T-helper 2 cell treated with Interferon-gamma antibody and Interleukin-4, amounts not matched to agents 5 μg/mL and 100 μg/mL, for 36 hours (primary cell): ENCODE data around the gene PPP1R1C.

Experiments
- DNase-seq: peaks from one replicate; pipeline ENCODE4 v3.0.0; 2021; ENCODE audit warnings: low spot score
- H3K27ac Mint-ChIP-seq: one replicate; pipeline ENCODE4 v1.8.0; 2021; ENCODE audit warnings: mild to moderate bottlenecking, mixed read lengths
- H3K27me3 Mint-ChIP-seq: one replicate; pipeline ENCODE4 v1.8.0; 2021; ENCODE audit warnings: low read depth, mixed read lengths
- H3K36me3 Mint-ChIP-seq: one replicate; pipeline ENCODE4 v1.8.0; 2021; ENCODE audit warnings: low read depth, mixed read lengths
- H3K4me1 Mint-ChIP-seq: one replicate; pipeline ENCODE4 v1.8.0; 2021; ENCODE audit warnings: low read depth, mixed read lengths
- H3K4me3 Mint-ChIP-seq: one replicate; pipeline ENCODE4 v1.8.0; 2022; ENCODE audit warnings: mild to moderate bottlenecking, moderate library complexity, mixed read lengths
- H3K9me3 Mint-ChIP-seq: one replicate; pipeline ENCODE4 v1.8.0; 2021; ENCODE audit warnings: mixed read lengths

Gene PPP1R1C

DNA sequence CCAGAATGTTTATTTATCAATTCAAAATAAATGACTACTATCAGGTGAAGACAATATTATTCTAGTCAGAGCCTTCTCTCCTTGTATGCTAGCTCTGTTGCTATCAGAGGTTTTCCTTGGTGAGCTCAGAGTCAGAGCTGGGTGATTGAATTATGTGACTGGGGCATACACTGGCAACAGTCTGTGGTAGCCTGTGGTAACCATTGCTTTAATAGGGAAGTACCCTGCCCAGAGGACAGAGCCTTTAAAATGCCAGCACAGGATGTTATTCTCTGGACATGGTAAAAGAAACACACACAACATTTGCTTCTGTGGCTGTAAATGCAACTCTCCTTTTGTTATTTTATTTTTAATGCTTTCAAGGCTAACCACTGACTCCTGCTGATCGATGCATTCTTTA, 124.7 kb downstream of the PPP1R1C start:
- DNase-seq: no peak
- no peaks in the 10 kb centered on the region for H3K27me3 Mint-ChIP-seq
- H3K9me3 Mint-ChIP-seq: no peaks in the 10 kb centered on the region
- H3K36me3 Mint-ChIP-seq: no peaks in the 10 kb centered on the region
- H3K27ac Mint-ChIP-seq: no peak overlapping the region
- H3K4me1 Mint-ChIP-seq: no peaks in the 10 kb centered on the region
- H3K4me3 Mint-ChIP-seq: no peak overlapping the region

- Mint-ChIP-seq H3K27me3 (no peaks in the 10 kb centered on the region), H3K4me1 (no peaks in the 10 kb centered on the region), H3K27ac (no peak overlapping the region), H3K4me3 (no peak overlapping the region), H3K9me3 (no peaks in the 10 kb centered on the region), H3K36me3 (no peaks in the 10 kb centered on the region)
- DNase-seq: no peak
Observed at GRCh38 chr2:182113334-182113733, 127.7 kb downstream of the PPP1R1C start.

GRCh38 chr2:182115258-182115657, 129.6 kb downstream of the PPP1R1C start:
- no peaks in the 10 kb centered on the region for H3K36me3 Mint-ChIP-seq
- DNase-seq: no peak
- no peaks in the 10 kb centered on the region for H3K9me3 Mint-ChIP-seq
- no peaks in the 10 kb centered on the region for H3K4me1 Mint-ChIP-seq
- no peak overlapping the region for H3K4me3 Mint-ChIP-seq
- H3K27me3 Mint-ChIP-seq: no peaks in the 10 kb centered on the region
- no peak overlapping the region for H3K27ac Mint-ChIP-seq

DNA sequence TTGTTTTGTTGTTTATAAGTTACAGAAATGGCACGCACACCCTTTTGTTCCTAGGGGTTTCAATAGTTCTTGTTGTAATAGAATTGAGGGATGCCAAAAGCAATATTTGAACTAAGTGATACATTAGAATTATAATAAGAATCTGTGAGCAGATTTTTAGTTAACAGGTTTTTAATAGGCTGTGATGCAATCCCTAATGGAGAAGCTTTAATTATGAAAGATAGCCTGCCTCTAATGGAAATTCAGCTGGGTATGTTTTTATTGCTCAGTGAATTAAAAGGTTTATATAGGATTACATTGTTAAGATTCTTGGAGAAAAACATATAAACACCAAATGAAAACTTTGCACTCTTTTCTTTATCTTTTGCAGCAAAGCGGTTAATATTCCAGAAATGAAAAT, 131.1 kb downstream of the PPP1R1C start:
- Mint-ChIP-seq H3K27me3 (no peaks in the 10 kb centered on the region), H3K4me3 (no peak overlapping the region), H3K27ac (no peak overlapping the region), H3K36me3 (no peaks in the 10 kb centered on the region), H3K9me3 (no peaks in the 10 kb centered on the region), H3K4me1 (no peaks in the 10 kb centered on the region)
- no peak for DNase-seq

- no peaks in the 10 kb centered on the region for H3K4me1 Mint-ChIP-seq
Observed at GRCh38 chr2:182117196-182117595, 131.5 kb downstream of the PPP1R1C start.

DNA sequence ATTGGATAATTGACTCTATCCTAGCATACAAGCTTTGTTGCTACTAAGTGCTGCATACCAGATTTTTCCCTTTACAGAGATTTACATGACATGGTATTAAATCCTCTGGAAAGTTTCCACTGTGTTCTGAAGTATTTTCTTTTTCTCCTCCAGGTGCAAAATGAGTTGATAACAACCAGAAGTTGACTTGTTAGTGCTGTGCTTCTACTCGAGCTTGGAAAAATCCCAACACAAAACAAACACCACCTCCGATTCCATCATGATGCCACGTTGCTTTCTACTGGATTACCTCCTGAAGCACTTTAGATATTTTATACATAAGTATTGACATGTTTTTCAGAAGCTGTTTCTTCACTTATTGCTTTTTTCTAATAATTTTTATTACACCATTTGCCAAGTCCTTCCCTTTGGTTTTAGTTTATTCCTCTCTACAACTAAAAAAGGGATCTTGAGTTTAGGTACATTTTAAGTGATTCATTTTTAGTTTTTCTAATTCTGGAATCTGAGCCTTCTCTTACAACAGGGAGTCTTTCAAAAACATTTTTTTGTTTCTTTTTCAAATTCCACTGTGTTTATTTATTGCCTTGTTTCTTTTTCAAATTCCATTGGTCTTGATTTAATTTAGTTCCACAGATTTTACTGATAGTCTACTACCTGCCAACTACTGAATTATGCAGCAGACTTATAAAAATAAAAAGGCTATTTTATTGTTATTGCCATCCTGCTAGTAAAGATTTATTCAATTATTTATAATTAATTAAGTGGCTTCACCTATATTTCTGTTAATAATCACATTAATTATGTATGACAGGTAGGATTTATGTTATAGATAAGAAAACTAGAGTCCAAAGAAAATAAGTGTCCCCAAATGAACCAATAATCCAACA, 143.4 kb downstream of the PPP1R1C start:
- H3K4me1 Mint-ChIP-seq: no peaks in the 10 kb centered on the region
- no peaks in the 10 kb centered on the region for H3K27me3 Mint-ChIP-seq
- no peak overlapping the region for H3K27ac Mint-ChIP-seq
- no peaks in the 10 kb centered on the region for H3K9me3 Mint-ChIP-seq
- no peak overlapping the region for H3K4me3 Mint-ChIP-seq
- no peak for DNase-seq
- H3K36me3 Mint-ChIP-seq: no peaks in the 10 kb centered on the region

More at GRCh38 chr2:182117196-182117595, 131.5 kb downstream of the PPP1R1C start:
- H3K27ac Mint-ChIP-seq: no peak overlapping the region
- H3K4me3 Mint-ChIP-seq: no peak overlapping the region
- no peaks in the 10 kb centered on the region for H3K27me3 Mint-ChIP-seq
- no peak for DNase-seq
- no peaks in the 10 kb centered on the region for H3K9me3 Mint-ChIP-seq
- no peaks in the 10 kb centered on the region for H3K36me3 Mint-ChIP-seq

DNA sequence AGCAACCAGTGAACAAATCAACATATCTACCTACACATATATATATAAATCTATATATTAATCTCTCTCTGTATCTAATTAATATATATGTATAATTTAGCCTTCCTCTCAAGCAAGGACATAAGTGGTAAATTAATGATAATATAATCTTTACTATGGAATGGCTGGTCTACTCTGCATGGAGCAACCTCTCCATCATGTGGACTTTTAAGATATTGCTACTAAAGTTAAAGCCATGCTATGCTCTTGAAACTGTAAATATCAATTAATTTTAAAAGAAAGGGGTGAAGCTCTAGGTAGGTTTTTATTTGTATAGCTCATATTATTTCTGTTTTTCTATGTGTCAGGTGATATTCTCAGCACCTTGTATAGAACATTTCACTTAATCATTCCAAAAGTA, 147.0 kb downstream of the PPP1R1C start:
- H3K27me3 Mint-ChIP-seq: no peaks in the 10 kb centered on the region
- DNase-seq: no peak
- H3K4me1 Mint-ChIP-seq: no peaks in the 10 kb centered on the region
- H3K4me3 Mint-ChIP-seq: no peak overlapping the region
- no peak overlapping the region for H3K27ac Mint-ChIP-seq
- no peaks in the 10 kb centered on the region for H3K36me3 Mint-ChIP-seq
- no peaks in the 10 kb centered on the region for H3K9me3 Mint-ChIP-seq

GRCh38 chr2:182133195-182133891, 147.7 kb downstream of the PPP1R1C start:
- Mint-ChIP-seq H3K9me3 (no peaks in the 10 kb centered on the region), H3K4me1 (no peaks in the 10 kb centered on the region), H3K4me3 (no peak overlapping the region), H3K36me3 (no peaks in the 10 kb centered on the region), H3K27me3 (no peaks in the 10 kb centered on the region), H3K27ac (no peak overlapping the region)
- DNase-seq: no peak

DNA sequence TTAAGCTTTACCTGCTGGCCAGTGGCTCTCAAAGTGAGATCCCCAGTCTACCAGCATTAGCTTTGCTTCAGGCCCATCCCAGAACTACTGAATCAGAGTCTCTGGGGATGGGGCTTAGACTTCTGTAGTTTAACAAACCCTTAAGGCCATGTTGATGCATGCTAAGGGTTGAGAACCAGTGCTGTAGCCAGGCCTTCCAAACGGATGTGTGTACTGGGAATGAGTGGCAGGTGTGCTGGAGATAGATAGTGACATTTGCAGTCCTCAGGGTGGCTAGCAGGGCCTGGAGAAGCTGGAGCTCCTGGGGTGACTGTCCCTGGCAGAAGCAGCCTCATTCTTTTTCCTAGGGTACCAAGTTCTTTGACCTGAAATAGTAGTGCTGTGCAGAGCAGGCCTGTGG, 148.5 kb downstream of the PPP1R1C start:
- H3K27me3 Mint-ChIP-seq: no peaks in the 10 kb centered on the region
- H3K9me3 Mint-ChIP-seq: no peaks in the 10 kb centered on the region
- no peak overlapping the region for H3K27ac Mint-ChIP-seq
- no peaks in the 10 kb centered on the region for H3K36me3 Mint-ChIP-seq
- no peak overlapping the region for H3K4me3 Mint-ChIP-seq
- H3K4me1 Mint-ChIP-seq: no peaks in the 10 kb centered on the region
- no peak for DNase-seq

DNA sequence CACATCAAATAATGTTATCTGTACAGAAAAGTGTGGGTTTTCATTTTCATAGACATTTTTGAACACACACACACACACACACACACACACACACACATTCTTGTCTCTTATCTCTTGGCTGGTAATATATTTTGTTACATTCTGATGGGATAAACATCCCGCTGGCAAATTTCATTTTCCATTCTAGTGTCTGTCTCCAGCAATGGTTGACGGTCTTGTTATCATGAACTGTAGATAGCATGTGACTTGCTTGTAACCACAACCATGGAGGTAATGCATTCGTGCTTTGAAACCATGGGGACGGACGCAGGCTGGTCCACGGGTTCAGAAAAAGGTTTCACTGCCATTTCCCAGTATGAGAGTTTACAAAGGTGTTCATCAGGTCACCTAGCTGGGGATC, 156.4 kb downstream of the PPP1R1C start:
- Mint-ChIP-seq H3K9me3 (no peaks in the 10 kb centered on the region), H3K4me3 (no peak overlapping the region), H3K36me3 (no peaks in the 10 kb centered on the region), H3K27ac (no peak overlapping the region), H3K27me3 (no peaks in the 10 kb centered on the region), H3K4me1 (no peaks in the 10 kb centered on the region)
- no peak for DNase-seq

- Mint-ChIP-seq H3K4me1 (no peaks in the 10 kb centered on the region), H3K4me3 (no peak overlapping the region), H3K36me3 (no peaks in the 10 kb centered on the region)
Observed at GRCh38 chr2:182144041-182144775, 158.6 kb downstream of the PPP1R1C start.

DNA sequence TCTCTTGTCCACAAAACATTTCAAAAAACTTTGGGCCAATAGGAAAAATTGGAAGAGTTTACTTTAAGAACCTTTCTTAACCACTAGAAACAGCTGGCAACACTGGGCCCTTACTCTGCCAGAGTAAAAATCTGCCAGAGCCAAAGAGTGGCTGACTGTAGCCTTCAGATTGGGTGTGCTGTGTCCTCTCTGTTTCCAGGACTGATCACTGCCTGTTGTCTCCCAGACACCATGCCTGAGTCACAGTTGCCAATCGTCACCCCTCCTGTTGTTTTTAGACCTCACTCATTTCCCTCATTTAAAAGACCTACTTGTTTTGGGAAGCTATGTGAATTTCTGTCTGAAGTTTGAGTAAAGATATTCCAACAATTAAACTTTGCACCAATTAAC, 159.1 kb downstream of the PPP1R1C start:
- no peak for DNase-seq
- Mint-ChIP-seq H3K27me3 (no peaks in the 10 kb centered on the region), H3K4me3 (no peak overlapping the region), H3K36me3 (no peaks in the 10 kb centered on the region), H3K4me1 (no peaks in the 10 kb centered on the region), H3K27ac (no peak overlapping the region), H3K9me3 (no peaks in the 10 kb centered on the region)

More at GRCh38 chr2:182144041-182144775, 158.6 kb downstream of the PPP1R1C start:
- DNase-seq: no peak
- Mint-ChIP-seq H3K9me3 (no peaks in the 10 kb centered on the region), H3K27me3 (no peaks in the 10 kb centered on the region), H3K27ac (no peak overlapping the region)

DNA sequence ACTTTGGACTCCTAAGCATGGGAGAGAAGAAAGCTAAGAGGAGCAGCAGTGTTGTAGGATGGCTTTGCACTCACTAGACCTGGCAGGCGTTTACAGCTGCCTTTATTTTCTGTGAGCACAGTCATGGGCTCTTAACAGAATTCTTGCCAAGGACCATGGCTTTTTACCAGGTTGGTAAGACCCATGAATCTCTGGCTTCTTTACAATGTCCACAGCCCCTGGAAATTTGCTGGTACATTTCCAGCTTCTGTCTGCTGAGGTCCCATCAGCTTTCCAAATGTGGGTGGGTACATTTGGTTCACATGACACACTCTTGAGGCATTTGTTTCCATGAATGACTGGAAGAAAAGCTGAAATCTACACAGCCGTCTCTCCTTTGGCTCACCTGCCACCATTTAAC, 162.7 kb downstream of the PPP1R1C start:
- DNase-seq: no peak
- no peak overlapping the region for H3K27ac Mint-ChIP-seq
- H3K9me3 Mint-ChIP-seq: no peaks in the 10 kb centered on the region
- no peak overlapping the region for H3K4me3 Mint-ChIP-seq
- no peaks in the 10 kb centered on the region for H3K36me3 Mint-ChIP-seq
- H3K4me1 Mint-ChIP-seq: no peaks in the 10 kb centered on the region
- H3K27me3 Mint-ChIP-seq: no peaks in the 10 kb centered on the region

DNA sequence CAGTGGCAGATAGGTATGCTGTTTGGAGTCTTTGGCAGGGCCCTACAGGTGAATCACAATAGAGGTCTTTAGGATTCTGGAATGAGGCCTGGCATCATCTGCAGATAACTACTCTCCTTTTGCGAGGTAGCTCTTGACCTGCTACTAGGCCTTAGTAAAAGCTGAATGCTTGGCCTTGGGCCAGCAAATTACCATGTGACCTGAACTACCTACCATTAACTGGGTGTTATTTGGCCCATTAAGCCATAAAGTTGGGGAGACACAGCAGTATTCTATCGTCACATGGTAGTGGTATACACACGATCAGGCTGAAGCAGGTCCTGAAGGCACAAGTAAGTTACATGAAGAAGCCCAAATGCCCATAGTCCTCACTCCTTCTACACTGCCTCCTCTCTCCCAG, 178.2 kb downstream of the PPP1R1C start:
- Mint-ChIP-seq H3K27me3 (no peaks in the 10 kb centered on the region), H3K36me3 (no peaks in the 10 kb centered on the region), H3K27ac (no peak overlapping the region), H3K4me1 (no peaks in the 10 kb centered on the region), H3K4me3 (no peak overlapping the region), H3K9me3 (no peaks in the 10 kb centered on the region)
- DNase-seq: no peak
